HepG2 (cell line): ENCODE measurements around the gene FARSB. TPM values are rescaled to one million over a fixed set of nuclear protein-coding genes. Genes with fewer than 3 reads are reported as not detected.

Source experiments
- DNMT3B ChIP-seq: conservative IDR thresholded peaks from 2 replicates; pipeline ENCODE4 v1.6.1; 2016; ENCODE audit warnings: missing biosample characterization, control low read depth
- ELF4 ChIP-seq: sonication (generic); formaldehyde crosslinking; IDR thresholded peaks from 2 replicates; pipeline ENCODE4 v1.5.0; 2020; ENCODE audit warnings: missing genetic modification reagents, mild to moderate bottlenecking, moderate library complexity, borderline replicate concordance
- HNRNPUL1 ChIP-seq: fragments of 200-400 bp; formaldehyde crosslinking; IDR thresholded peaks from 2 replicates; pipeline ENCODE4 v1.6.1; 2017; ENCODE audit warnings: low read depth, mild to moderate bottlenecking, low read length, moderate library complexity
- KDM6A ChIP-seq: IDR thresholded peaks from 2 replicates; pipeline ENCODE4 v1.6.1; 2016; ENCODE audit warnings: low read depth
- MAFK ChIP-seq, 2 experiments: IDR thresholded peaks in 1 of 2; conservative IDR thresholded peaks in 1 of 2; 2 replicates each; pipeline ENCODE4 v1.6.1; 2011; ENCODE audit warnings: improper control_type of control experiment in 2 of 2, low read length in 2 of 2
- PHF20 ChIP-seq: sonication (generic); formaldehyde crosslinking; IDR thresholded peaks from 2 replicates; pipeline ENCODE4 v1.5.0; 2020; ENCODE audit warnings: mild to moderate bottlenecking, missing genetic modification reagents
- PHF21A ChIP-seq: sonication (generic); formaldehyde crosslinking; IDR thresholded peaks from 2 replicates; pipeline ENCODE4 v1.5.0; 2020; ENCODE audit warnings: mild to moderate bottlenecking, missing genetic modification reagents
- SCMH1 ChIP-seq: sonication (generic); formaldehyde crosslinking; IDR thresholded peaks from 2 replicates; pipeline ENCODE4 v1.9.0; 2021; ENCODE audit warnings: missing genetic modification reagents, mild to moderate bottlenecking, borderline replicate concordance
- ZNF235 ChIP-seq: sonication (generic); formaldehyde crosslinking; IDR thresholded peaks from 2 replicates; pipeline ENCODE4 v1.8.1; 2023; ENCODE audit warnings: mild to moderate bottlenecking, missing genetic modification reagents, borderline replicate concordance
- ZNF3 ChIP-seq: IDR thresholded peaks from 2 replicates; pipeline ENCODE4 v1.7.0; 2017; ENCODE audit warnings: inconsistent platforms
- ZNF530 ChIP-seq: sonication (generic); formaldehyde crosslinking; IDR thresholded peaks from 2 replicates; pipeline ENCODE4 v1.5.0; 2020; ENCODE audit warnings: low read depth, mild to moderate bottlenecking, missing genetic modification reagents
- polyA plus RNA-seq, 8 experiments: library from polyadenylated mRNA; depleted of rRNA in 3 of 8; stranded (reverse) in 7 of 8; unstranded in 1 of 8; fragments of >200 nt; fragmentation: Illumina TruSeq in 4 of 8; extraction: Trizol in 4 of 8; gene quantifications; 2 replicates each; pipeline versions ENCODE4 v1.2.1 to v1.2.3, GENCODE V29; 2011 to 2016; ENCODE audit warnings: low read depth in 4 of 8, missing spikeins in 1 of 8, mixed read lengths in 1 of 8; ENCODE audit not compliant: insufficient read depth in 1 of 8
- total RNA-seq, 5 experiments: library from RNA; depleted of rRNA; stranded (reverse); fragments of >200 nt; fragmentation: Illumina TruSeq; extraction: Trizol; gene quantifications; 2 replicates each; pipeline ENCODE4 v1.2.3, GENCODE V29; 2016; ENCODE audit warnings: low read depth in 1 of 5
- TF ChIP-seq, protein P1 (sequence below), 2 experiments: sonication (generic) in 1 of 2; formaldehyde crosslinking in 1 of 2; IDR thresholded peaks; 2 replicates each; pipeline versions ENCODE4 v1.6.1 to v1.9.0; 2014 to 2022; ENCODE audit warnings: antibody characterized with exemption in 1 of 2, borderline replicate concordance in 1 of 2, inconsistent platforms in 1 of 2, low read depth in 1 of 2, missing genetic modification reagents in 1 of 2
- TF ChIP-seq, protein P2 (sequence below): sonication (generic); formaldehyde crosslinking; IDR thresholded peaks from 2 replicates; pipeline ENCODE4 v1.5.0; 2020; ENCODE audit warnings: missing genetic modification reagents, mild to moderate bottlenecking, borderline replicate concordance
- TF ChIP-seq, protein P3 (sequence below): sonication (generic); formaldehyde crosslinking; IDR thresholded peaks from 2 replicates; pipeline ENCODE4 v1.5.1; 2020; ENCODE audit warnings: mild to moderate bottlenecking, moderate library complexity, missing genetic modification reagents
- TF ChIP-seq, protein P4 (sequence below): fragments of 450-650 bp; IDR thresholded peaks from 2 replicates; pipeline ENCODE4 v1.6.1; 2016
- TF ChIP-seq, protein P5 (sequence below): sonication (generic); formaldehyde crosslinking; IDR thresholded peaks from 2 replicates; pipeline ENCODE4 v1.4.0; 2020; ENCODE audit warnings: missing genetic modification reagents

The FARSB gene
- total and polyA plus RNA-seq, 2 of the 13 experiments (the other 11 are each of a cell fraction or from before 2014, with no cell fraction given): 23.3 to 45.9 TPM

DNA sequence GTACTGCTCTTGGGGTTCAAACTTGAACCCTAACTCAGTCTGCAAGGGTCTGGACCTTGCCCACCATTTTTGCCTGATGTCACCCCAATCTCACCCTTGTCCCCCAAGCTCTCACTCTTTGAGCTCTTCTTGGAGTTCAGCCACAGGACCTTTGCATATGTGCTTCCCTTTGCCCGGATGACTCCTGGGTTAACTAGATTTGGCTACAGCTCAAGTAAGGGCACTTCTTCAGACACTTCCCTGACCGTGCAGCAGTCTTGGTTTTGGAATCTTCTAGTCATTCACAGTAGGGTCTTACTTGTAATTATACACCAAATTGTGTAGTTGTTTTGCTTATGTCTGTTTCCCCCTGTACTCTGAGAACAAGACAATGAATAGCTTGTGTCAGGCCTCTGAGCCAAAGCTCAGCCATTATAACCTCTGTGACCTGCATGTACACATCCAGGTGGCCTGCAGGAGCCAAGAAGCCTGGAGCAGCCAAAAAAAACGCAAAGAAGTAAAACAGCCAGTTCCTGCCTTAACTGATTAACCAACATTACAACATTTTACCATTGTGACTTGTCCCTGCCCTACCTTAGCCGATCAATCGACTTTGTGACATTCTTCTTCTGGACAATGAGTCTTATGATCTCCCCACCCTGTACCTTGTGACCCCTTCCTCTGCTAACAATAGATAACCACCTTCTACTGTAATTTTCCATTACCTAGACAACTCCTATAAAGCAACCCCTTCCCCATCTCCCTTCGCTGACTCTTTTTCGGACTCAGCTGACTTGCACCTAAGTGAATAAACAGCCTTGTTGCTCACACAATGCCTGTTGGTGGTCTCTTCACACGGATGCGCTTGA, 14.5 kb upstream of the FARSB start (continued):
- TF ChIP-seq ZNF235: no peak; the same call in 1 of the 2 replicates
- TF ChIP-seq, protein P1, sequence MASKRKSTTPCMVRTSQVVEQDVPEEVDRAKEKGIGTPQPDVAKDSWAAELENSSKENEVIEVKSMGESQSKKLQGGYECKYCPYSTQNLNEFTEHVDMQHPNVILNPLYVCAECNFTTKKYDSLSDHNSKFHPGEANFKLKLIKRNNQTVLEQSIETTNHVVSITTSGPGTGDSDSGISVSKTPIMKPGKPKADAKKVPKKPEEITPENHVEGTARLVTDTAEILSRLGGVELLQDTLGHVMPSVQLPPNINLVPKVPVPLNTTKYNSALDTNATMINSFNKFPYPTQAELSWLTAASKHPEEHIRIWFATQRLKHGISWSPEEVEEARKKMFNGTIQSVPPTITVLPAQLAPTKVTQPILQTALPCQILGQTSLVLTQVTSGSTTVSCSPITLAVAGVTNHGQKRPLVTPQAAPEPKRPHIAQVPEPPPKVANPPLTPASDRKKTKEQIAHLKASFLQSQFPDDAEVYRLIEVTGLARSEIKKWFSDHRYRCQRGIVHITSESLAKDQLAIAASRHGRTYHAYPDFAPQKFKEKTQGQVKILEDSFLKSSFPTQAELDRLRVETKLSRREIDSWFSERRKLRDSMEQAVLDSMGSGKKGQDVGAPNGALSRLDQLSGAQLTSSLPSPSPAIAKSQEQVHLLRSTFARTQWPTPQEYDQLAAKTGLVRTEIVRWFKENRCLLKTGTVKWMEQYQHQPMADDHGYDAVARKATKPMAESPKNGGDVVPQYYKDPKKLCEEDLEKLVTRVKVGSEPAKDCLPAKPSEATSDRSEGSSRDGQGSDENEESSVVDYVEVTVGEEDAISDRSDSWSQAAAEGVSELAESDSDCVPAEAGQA (IDR thresholded peaks at IDR 0.05; ENCODE audit: low read depth): no peak
- TF ChIP-seq, protein P1 (CRISPR knock-in tag; IDR thresholded peaks at IDR 0.05; ENCODE audit: borderline replicate concordance): no peak
- TF ChIP-seq, protein P2, sequence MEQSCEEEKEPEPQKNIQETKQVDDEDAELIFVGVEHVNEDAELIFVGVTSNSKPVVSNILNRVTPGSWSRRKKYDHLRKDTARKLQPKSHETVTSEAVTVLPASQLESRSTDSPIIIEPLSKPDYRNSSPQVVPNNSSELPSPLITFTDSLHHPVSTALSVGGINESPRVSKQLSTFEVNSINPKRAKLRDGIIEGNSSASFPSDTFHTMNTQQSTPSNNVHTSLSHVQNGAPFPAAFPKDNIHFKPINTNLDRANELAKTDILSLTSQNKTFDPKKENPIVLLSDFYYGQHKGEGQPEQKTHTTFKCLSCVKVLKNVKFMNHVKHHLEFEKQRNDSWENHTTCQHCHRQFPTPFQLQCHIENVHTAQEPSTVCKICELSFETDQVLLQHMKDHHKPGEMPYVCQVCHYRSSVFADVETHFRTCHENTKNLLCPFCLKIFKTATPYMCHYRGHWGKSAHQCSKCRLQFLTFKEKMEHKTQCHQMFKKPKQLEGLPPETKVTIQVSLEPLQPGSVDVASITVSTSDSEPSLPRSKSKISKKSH (CRISPR knock-in tag): no peak
- TF ChIP-seq, protein P3, sequence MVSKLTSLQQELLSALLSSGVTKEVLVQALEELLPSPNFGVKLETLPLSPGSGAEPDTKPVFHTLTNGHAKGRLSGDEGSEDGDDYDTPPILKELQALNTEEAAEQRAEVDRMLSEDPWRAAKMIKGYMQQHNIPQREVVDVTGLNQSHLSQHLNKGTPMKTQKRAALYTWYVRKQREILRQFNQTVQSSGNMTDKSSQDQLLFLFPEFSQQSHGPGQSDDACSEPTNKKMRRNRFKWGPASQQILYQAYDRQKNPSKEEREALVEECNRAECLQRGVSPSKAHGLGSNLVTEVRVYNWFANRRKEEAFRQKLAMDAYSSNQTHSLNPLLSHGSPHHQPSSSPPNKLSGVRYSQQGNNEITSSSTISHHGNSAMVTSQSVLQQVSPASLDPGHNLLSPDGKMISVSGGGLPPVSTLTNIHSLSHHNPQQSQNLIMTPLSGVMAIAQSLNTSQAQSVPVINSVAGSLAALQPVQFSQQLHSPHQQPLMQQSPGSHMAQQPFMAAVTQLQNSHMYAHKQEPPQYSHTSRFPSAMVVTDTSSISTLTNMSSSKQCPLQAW (CRISPR knock-in tag): no peak
- no peak for TF ChIP-seq MAFK (conservative IDR thresholded peaks at IDR 0.05 in 1 of 2, IDR thresholded peaks at IDR 0.05 in 1 of 2; ENCODE audit: low read length in 2 of 2)
- TF ChIP-seq KDM6A (CRISPR knock-in tag): 0 out of 2 replicates have a peak, but pooled peaks have one; percentile 10
- TF ChIP-seq ZNF530: no peak
- peak; percentile 33; the same call in 1 of the 2 replicates for TF ChIP-seq PHF21A
- TF ChIP-seq, protein P4, sequence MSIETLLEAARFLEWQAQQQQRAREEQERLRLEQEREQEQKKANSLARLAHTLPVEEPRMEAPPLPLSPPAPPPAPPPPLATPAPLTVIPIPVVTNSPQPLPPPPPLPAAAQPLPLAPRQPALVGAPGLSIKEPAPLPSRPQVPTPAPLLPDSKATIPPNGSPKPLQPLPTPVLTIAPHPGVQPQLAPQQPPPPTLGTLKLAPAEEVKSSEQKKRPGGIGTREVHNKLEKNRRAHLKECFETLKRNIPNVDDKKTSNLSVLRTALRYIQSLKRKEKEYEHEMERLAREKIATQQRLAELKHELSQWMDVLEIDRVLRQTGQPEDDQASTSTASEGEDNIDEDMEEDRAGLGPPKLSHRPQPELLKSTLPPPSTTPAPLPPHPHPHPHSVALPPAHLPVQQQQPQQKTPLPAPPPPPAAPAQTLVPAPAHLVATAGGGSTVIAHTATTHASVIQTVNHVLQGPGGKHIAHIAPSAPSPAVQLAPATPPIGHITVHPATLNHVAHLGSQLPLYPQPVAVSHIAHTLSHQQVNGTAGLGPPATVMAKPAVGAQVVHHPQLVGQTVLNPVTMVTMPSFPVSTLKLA: no peak
- TF ChIP-seq SCMH1 (CRISPR knock-in tag): no peak
- TF ChIP-seq, protein P5, sequence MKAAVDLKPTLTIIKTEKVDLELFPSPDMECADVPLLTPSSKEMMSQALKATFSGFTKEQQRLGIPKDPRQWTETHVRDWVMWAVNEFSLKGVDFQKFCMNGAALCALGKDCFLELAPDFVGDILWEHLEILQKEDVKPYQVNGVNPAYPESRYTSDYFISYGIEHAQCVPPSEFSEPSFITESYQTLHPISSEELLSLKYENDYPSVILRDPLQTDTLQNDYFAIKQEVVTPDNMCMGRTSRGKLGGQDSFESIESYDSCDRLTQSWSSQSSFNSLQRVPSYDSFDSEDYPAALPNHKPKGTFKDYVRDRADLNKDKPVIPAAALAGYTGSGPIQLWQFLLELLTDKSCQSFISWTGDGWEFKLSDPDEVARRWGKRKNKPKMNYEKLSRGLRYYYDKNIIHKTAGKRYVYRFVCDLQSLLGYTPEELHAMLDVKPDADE (CRISPR knock-in tag): no peak
- TF ChIP-seq HNRNPUL1: no peak
- no peak; the same call in 1 of the 2 replicates for TF ChIP-seq DNMT3B (CRISPR knock-in tag)
- TF ChIP-seq ELF4 (CRISPR knock-in tag): no peak
- no peak for TF ChIP-seq PHF20
- TF ChIP-seq ZNF3 (CRISPR knock-in tag): 0 out of 2 replicates have a peak, but pooled peaks have one; percentile 19
